ENCODE measurements around the gene TSPAN5.

Gene TSPAN5

GRCh38 chr4:98641906-98642668 is 16.3 kb downstream of the TSPAN5 start:
- no peak for DNase-seq

- DNase-seq, result no peak
Measured at GRCh38 chr4:98641376-98641775, 17.0 kb downstream of the TSPAN5 start.

- DNase-seq, result no peak
Measured at GRCh38 chr4:98639523-98639922, 18.9 kb downstream of the TSPAN5 start.

- DNase-seq, result no peak
Measured at GRCh38 chr4:98639108-98639507, 19.3 kb downstream of the TSPAN5 start.

- DNase-seq, result no peak
Measured at GRCh38 chr4:98638661-98639060, 19.8 kb downstream of the TSPAN5 start.

GRCh38 chr4:98634061-98634460 is 24.4 kb downstream of the TSPAN5 start:
- no peak for DNase-seq

GRCh38 chr4:98633159-98633558 is 25.3 kb downstream of the TSPAN5 start:
- DNase-seq, result no peak

GRCh38 chr4:98632258-98632657 is 26.2 kb downstream of the TSPAN5 start:
- no peak for DNase-seq

- DNase-seq, result no peak
Measured at GRCh38 chr4:98631506-98631905, 26.9 kb downstream of the TSPAN5 start.

- DNase-seq, result no peak
Measured at GRCh38 chr4:98630737-98631454, 27.5 kb downstream of the TSPAN5 start.

- no peak for DNase-seq
Measured at GRCh38 chr4:98627531-98628257, 30.7 kb downstream of the TSPAN5 start.

GRCh38 chr4:98626350-98626749 is 32.1 kb downstream of the TSPAN5 start:
- DNase-seq, result no peak

GRCh38 chr4:98625920-98626319 is 32.5 kb downstream of the TSPAN5 start:
- no peak for DNase-seq

- DNase-seq, result no peak
Measured at GRCh38 chr4:98625399-98625798, 33.0 kb downstream of the TSPAN5 start.

- DNase-seq, result no peak
Measured at GRCh38 chr4:98624642-98625041, 33.8 kb downstream of the TSPAN5 start.

- no peak for DNase-seq
Measured at GRCh38 chr4:98624144-98624543, 34.3 kb downstream of the TSPAN5 start.

- no peak for DNase-seq
Measured at GRCh38 chr4:98623126-98623802, 35.1 kb downstream of the TSPAN5 start.

GRCh38 chr4:98620087-98620784 is 38.2 kb downstream of the TSPAN5 start:
- DNase-seq, result no peak

- no peak for DNase-seq
Measured at GRCh38 chr4:98619180-98619579, 39.2 kb downstream of the TSPAN5 start.

- DNase-seq, result no peak
Measured at GRCh38 chr4:98618680-98619079, 39.7 kb downstream of the TSPAN5 start.

- DNase-seq, result no peak
Measured at GRCh38 chr4:98617358-98618047, 40.9 kb downstream of the TSPAN5 start.

- DNase-seq, result no peak
Measured at GRCh38 chr4:98615991-98616390, 42.4 kb downstream of the TSPAN5 start.
